Activated CD8-positive, alpha-beta T cell treated with anti-CD3 and anti-CD28 coated beads for 36 hours (primary cell): Measurements from ENCODE around the gene USP22. TPM values are rescaled to one million over a fixed set of nuclear protein-coding genes. Genes with fewer than 3 reads are reported as not detected.

Experiments
- ATAC-seq: fragments of 200-7000 bp; cut with Tn5 transposase; one replicate; pipeline ENCODE4 v1.10.0; 2021; ENCODE audit warnings: mild to moderate bottlenecking, moderate library complexity
- CTCF ChIA-PET: fragments of 350-600 bp; sonication (Branson Sonifier 250); formaldehyde crosslinking; loops from one replicate; lab custom pipeline; 2021; ENCODE audit warnings: antibody characterized with exemption; lab: Charles Lee
- POLR2A ChIA-PET: fragments of 350-600 bp; sonication (Branson Sonifier 250); formaldehyde crosslinking; loops from one replicate; lab custom pipeline; 2021; ENCODE audit warnings: antibody characterized with exemption; lab: Charles Lee
- DNase-seq: peaks from one replicate; pipeline ENCODE4 v3.0.0-alpha.2; 2020
- H3K27ac Mint-ChIP-seq: one replicate; pipeline ENCODE4 v1.8.0; 2021; ENCODE audit warnings: mild to moderate bottlenecking, mixed read lengths
- H3K27me3 Mint-ChIP-seq: one replicate; pipeline ENCODE4 v1.8.0; 2021; ENCODE audit warnings: mixed read lengths
- H3K36me3 Mint-ChIP-seq: one replicate; pipeline ENCODE4 v1.8.0; 2021; ENCODE audit warnings: low read depth, mixed read lengths
- H3K4me1 Mint-ChIP-seq: one replicate; pipeline ENCODE4 v1.8.0; 2021; ENCODE audit warnings: low read depth, mixed read lengths
- H3K4me3 Mint-ChIP-seq: one replicate; pipeline ENCODE4 v1.8.0; 2021; ENCODE audit warnings: mild to moderate bottlenecking, moderate library complexity, mixed read lengths
- H3K9me3 Mint-ChIP-seq: one replicate; pipeline ENCODE4 v1.8.0; 2021; ENCODE audit warnings: mixed read lengths
- CTCF ChIP-seq: fragments of 200-600 bp; IDR thresholded peaks from one replicate; pipeline ENCODE4 v1.8.0; 2022; ENCODE audit warnings: antibody characterized with exemption, mild to moderate bottlenecking
- intact Hi-C: fragments of 100-400 bp; cut with micrococcal nuclease; formaldehyde crosslinking; loops from one replicate; pipeline ENCODE4 v1.10.0; 2022
- total RNA-seq, 2 experiments: library from RNA; stranded (reverse); gene quantifications; one replicate each; pipeline ENCODE4 v1.2.3, GENCODE V29; 2021

The USP22 gene
- total RNA-seq, 2 experiments from 2014 or later: 149 to 153 TPM

- POLR2A ChIA-PET: interaction anchor here (0.7 to 2.1 kb wide), 3 partner anchors 21 to 85 kb away, joined by 4 to 6 read pairs (median 4); partner anchors contain the start of gene DHRS7B
- intact Hi-C loops: loop anchor here (5.0 to 10.0 kb wide), 2 partner anchors 55 to 243 kb away; partner anchors contain the start of gene MAP2K3
- peaks cover 33% of the 10 kb centered on the region for H3K36me3 Mint-ChIP-seq
- no peaks in the 10 kb centered on the region for H3K27me3 Mint-ChIP-seq
- TF ChIP-seq CTCF: no peak
- peaks cover 34% of the 10 kb centered on the region for H3K4me1 Mint-ChIP-seq
- peak overlapping the region; percentile 99 for H3K4me3 Mint-ChIP-seq
- peak; percentile 75 for DNase-seq
- no peaks in the 10 kb centered on the region for H3K9me3 Mint-ChIP-seq
- CTCF ChIA-PET: interaction anchor here (1.4 to 2.5 kb wide), 2 partner anchors 7 to 17 kb away, joined by 3 to 18 read pairs; no protein-coding TSS in a partner anchor
- H3K27ac Mint-ChIP-seq: peak overlapping the region; percentile 95
- peak; percentile 24 for ATAC-seq
Observed at GRCh38 chr17:21041741-21042457, 912 bp downstream of the USP22 start.

- POLR2A ChIA-PET: interaction anchor here (0.6 to 1.2 kb wide), 3 partner anchors 11 to 317 kb away, joined by 3 to 4 read pairs (median 3); no protein-coding TSS in a partner anchor
- Mint-ChIP-seq H3K27ac (peak overlapping the region; percentile 95), H3K4me3 (peak overlapping the region; percentile 99), H3K9me3 (no peaks in the 10 kb centered on the region), H3K4me1 (peaks cover 50% of the 10 kb centered on the region), H3K36me3 (peaks cover 49% of the 10 kb centered on the region), H3K27me3 (no peaks in the 10 kb centered on the region)
- ATAC-seq (no peak), DNase-seq (peak; percentile 58)
- CTCF ChIA-PET: interaction anchor here (1.3 to 2.6 kb wide), 3 partner anchors 16 to 79 kb away, joined by 3 to 17 read pairs (median 6); no protein-coding TSS in a partner anchor
- intact Hi-C loops: loop anchor here (5.0 to 10.0 kb wide), 2 partner anchors 57 to 245 kb away; partner anchors contain the start of gene MAP2K3
- TF ChIP-seq CTCF: peak; percentile 34
Observed at GRCh38 chr17:21039839-21040575, 2.8 kb downstream of the USP22 start.

- H3K27ac Mint-ChIP-seq: peak overlapping the region; percentile 93
- no peak overlapping the region for H3K4me3 Mint-ChIP-seq
- peaks cover 61% of the 10 kb centered on the region for H3K36me3 Mint-ChIP-seq
- intact Hi-C loops: no loop called here
- ChIA-PET POLR2A (interaction anchor here (1.8 kb wide), 1 partner anchor 15 kb away, joined by 4 read pairs; no protein-coding TSS in a partner anchor), CTCF (interaction anchor here (0.9 to 1.9 kb wide), 3 partner anchors 9 to 62 kb away, joined by 3 to 6 read pairs (median 5); no protein-coding TSS in a partner anchor)
- TF ChIP-seq CTCF: no peak
- peaks cover 63% of the 10 kb centered on the region for H3K4me1 Mint-ChIP-seq
- DNase-seq: no peak
- no peak for ATAC-seq
- no peaks in the 10 kb centered on the region for H3K9me3 Mint-ChIP-seq
- H3K27me3 Mint-ChIP-seq: no peaks in the 10 kb centered on the region
Observed at GRCh38 chr17:21037117-21037803, 5.6 kb downstream of the USP22 start.

- ChIA-PET POLR2A (interaction anchor here (1.8 kb wide), 1 partner anchor 16 kb away, joined by 4 read pairs; no protein-coding TSS in a partner anchor), CTCF (interaction anchor here (0.9 to 1.9 kb wide), 3 partner anchors 10 to 63 kb away, joined by 3 to 6 read pairs (median 5); no protein-coding TSS in a partner anchor)
- ATAC-seq (no peak), DNase-seq (no peak)
- TF ChIP-seq CTCF: no peak
- Mint-ChIP-seq H3K27ac (peak overlapping the region; percentile 93), H3K9me3 (no peaks in the 10 kb centered on the region), H3K36me3 (peaks cover 60% of the 10 kb centered on the region), H3K4me3 (no peak overlapping the region), H3K4me1 (peaks cover 70% of the 10 kb centered on the region), H3K27me3 (no peaks in the 10 kb centered on the region)
- intact Hi-C loops: no loop called here
Observed at GRCh38 chr17:21036361-21036881, 6.4 kb downstream of the USP22 start.
